Measurements from ENCODE around the gene NR6A1. TPM values are rescaled to one million over a fixed set of nuclear protein-coding genes. Genes with fewer than 3 reads are reported as not detected.

NR6A1 gene
- total RNA-seq, 4 donors from 2014 or later, result 9.7 to 14.6 (median 12.5) TPM

DNA sequence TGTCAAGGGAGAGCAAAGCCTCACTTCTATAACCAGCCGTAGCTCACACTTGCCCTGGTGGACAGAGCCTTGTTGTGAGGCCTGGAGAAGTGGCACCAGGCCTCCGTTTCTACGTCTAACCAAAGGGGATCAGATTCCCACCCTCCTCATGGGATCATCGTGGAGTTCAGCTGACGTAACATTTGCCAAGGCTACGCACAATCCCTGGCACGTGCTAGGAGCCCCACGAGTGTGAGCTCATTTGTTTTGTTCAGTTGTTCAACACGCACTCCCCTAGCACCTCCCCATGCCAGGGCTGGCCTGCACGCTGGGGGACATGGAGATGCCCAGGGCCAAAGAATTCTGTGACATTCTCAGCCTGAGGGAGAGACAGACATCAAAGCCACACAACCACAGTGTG, 297.8 kb downstream of the NR6A1 start:
- no peak for DNase-seq
- Histone ChIP-seq H3K9me3 (no peaks in the 10 kb centered on the region), H3K4me1 (peaks cover 0 to 11% (median 8%) of the 10 kb centered on the region in 4 donors), H3K4me3 (no peak overlapping the region), H3K27me3 (peaks cover 29% of the 10 kb centered on the region), H3K27ac (no peak overlapping the region), H3K36me3 (no peaks in the 10 kb centered on the region)
- in situ Hi-C loops (cut with MboI; ENCODE audit: low pct_ligation_motif_present in 1 of 4, low pct_unique_long_range_greater_than_20kb in 1 of 4, low sequenced_read_pairs in 3 of 4), result no loop called here
- WGBS, 2 donors (ENCODE audit: low coverage in 1 of 2), result 66 to 82% methylated on average over 5 to 10 of the region's 10 CpGs
- no peak for TF ChIP-seq EP300 (IDR thresholded peaks at IDR 0.05; ENCODE audit: low read depth)
- no peak for TF ChIP-seq POLR2AphosphoS5 (IDR thresholded peaks at IDR 0.05)
- TF ChIP-seq, protein P1, sequence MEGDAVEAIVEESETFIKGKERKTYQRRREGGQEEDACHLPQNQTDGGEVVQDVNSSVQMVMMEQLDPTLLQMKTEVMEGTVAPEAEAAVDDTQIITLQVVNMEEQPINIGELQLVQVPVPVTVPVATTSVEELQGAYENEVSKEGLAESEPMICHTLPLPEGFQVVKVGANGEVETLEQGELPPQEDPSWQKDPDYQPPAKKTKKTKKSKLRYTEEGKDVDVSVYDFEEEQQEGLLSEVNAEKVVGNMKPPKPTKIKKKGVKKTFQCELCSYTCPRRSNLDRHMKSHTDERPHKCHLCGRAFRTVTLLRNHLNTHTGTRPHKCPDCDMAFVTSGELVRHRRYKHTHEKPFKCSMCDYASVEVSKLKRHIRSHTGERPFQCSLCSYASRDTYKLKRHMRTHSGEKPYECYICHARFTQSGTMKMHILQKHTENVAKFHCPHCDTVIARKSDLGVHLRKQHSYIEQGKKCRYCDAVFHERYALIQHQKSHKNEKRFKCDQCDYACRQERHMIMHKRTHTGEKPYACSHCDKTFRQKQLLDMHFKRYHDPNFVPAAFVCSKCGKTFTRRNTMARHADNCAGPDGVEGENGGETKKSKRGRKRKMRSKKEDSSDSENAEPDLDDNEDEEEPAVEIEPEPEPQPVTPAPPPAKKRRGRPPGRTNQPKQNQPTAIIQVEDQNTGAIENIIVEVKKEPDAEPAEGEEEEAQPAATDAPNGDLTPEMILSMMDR (IDR thresholded peaks at IDR 0.05), result no peak
- no peak for TF ChIP-seq POLR2A (IDR thresholded peaks at IDR 0.05)
- intact Hi-C loops (cut with DNase I; ENCODE audit: low total_unique reads), result no loop called here

DNA sequence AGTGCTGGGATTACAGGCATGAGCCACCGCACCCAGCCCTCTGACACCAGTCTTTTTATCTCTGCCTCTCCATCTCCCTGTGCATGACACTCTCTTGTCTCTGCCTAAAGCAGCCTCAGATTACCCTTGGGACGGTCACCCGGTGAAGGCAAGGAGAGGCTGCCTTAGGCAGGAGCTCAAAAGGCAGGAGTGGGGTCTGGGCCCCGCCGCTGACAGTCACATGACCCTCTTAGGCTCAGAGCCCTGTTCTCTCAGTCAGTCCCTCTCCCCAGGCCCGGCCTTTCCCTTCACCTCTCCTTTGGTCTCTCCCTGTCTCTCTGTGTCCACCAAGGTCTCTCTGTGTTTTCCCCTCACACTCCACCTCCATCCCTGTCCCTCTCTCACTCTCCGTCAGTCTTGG, 298.3 kb downstream of the NR6A1 start:
- Histone ChIP-seq H3K4me1 (peaks cover 0 to 8% (median 5%) of the 10 kb centered on the region in 4 donors), H3K9me3 (no peaks in the 10 kb centered on the region), H3K27ac (no peak overlapping the region), H3K36me3 (no peaks in the 10 kb centered on the region), H3K27me3 (peaks cover 23% of the 10 kb centered on the region), H3K4me3 (no peak overlapping the region)
- 77% methylated on average over 7 of the region's 7 CpGs; no CpG with 5 or more reads in 1 of the 2 donors for WGBS, 2 donors (ENCODE audit: low coverage in 1 of 2)
- intact Hi-C loops (cut with DNase I; ENCODE audit: low total_unique reads), result no loop called here
- TF ChIP-seq, protein P1 (IDR thresholded peaks at IDR 0.05), result no peak
- no peak for DNase-seq
- in situ Hi-C loops (cut with MboI; ENCODE audit: low pct_ligation_motif_present in 1 of 4, low pct_unique_long_range_greater_than_20kb in 1 of 4, low sequenced_read_pairs in 3 of 4), result no loop called here

DNA sequence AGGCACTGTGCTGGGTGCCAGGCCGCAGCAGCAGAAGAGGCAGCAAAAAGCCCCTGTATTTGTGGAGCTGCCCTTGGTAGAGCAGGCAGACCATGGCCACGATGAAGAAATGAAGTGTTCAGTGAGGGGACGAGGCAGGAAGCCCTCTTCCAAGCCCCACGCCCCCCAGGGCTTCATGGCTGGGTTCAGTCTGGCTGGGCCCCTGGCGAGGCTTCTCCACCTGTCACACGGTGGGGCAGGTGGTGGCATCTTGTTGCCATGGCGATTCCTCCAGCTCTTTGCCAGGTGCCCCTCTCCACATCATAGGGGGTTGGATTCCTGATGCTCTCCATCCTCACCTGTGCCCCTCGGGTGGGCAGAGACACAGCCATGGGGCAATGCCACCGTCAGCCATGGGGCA, 299.4 kb downstream of the NR6A1 start:
- in situ Hi-C loops (cut with MboI; ENCODE audit: low pct_ligation_motif_present in 1 of 4, low pct_unique_long_range_greater_than_20kb in 1 of 4, low sequenced_read_pairs in 3 of 4), result no loop called here
- Histone ChIP-seq H3K27me3 (peaks cover 13% of the 10 kb centered on the region), H3K36me3 (no peaks in the 10 kb centered on the region), H3K27ac (no peak overlapping the region), H3K4me3 (no peak overlapping the region), H3K9me3 (no peaks in the 10 kb centered on the region), H3K4me1 (no peaks in the 10 kb centered on the region)
- 40 to 73% methylated on average over 1 to 9 of the region's 9 CpGs for WGBS, 2 donors (ENCODE audit: low coverage in 1 of 2)
- DNase-seq, result no peak
- TF ChIP-seq EP300 (IDR thresholded peaks at IDR 0.05; ENCODE audit: low read depth) (no peak), POLR2AphosphoS5 (IDR thresholded peaks at IDR 0.05) (no peak), POLR2A (IDR thresholded peaks at IDR 0.05) (no peak)
- TF ChIP-seq, protein P1 (IDR thresholded peaks at IDR 0.05), result no peak
- intact Hi-C loops (cut with DNase I; ENCODE audit: low total_unique reads), result no loop called here

DNA sequence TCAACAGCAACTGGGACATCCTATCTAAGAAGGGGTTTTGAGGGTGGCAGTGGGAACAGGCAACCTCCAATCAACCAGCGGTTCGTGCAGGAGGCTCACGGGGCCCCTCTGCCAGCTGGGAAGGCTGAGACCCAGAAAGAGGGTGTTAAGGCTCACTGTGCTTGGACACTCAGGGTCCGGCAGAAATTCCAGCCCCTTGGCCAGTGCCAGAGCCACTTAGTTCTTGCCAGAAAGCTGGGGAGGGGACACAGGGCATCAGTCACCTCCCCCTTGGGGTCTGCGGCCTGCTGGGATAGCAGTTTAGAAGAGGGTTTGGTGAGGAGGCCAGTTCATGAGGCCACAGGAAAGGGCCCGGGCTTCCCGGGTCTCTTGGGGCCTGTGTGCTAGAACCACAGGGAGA, 300.4 kb downstream of the NR6A1 start:
- intact Hi-C loops (cut with DNase I; ENCODE audit: low total_unique reads) (no loop called here), in situ Hi-C loops (cut with MboI; ENCODE audit: low pct_ligation_motif_present in 1 of 4, low pct_unique_long_range_greater_than_20kb in 1 of 4, low sequenced_read_pairs in 3 of 4) (no loop called here)
- Histone ChIP-seq H3K27ac (no peak overlapping the region), H3K27me3 (peaks cover 11% of the 10 kb centered on the region), H3K36me3 (no peaks in the 10 kb centered on the region), H3K9me3 (no peaks in the 10 kb centered on the region), H3K4me1 (no peaks in the 10 kb centered on the region), H3K4me3 (no peak overlapping the region)
- 93% methylated on average over 5 of the region's 7 CpGs; no CpG with 5 or more reads in 1 of the 2 donors for WGBS, 2 donors (ENCODE audit: low coverage in 1 of 2)
- TF ChIP-seq POLR2AphosphoS5 (IDR thresholded peaks at IDR 0.05), result no peak
- TF ChIP-seq POLR2A (IDR thresholded peaks at IDR 0.05), result no peak
- TF ChIP-seq, protein P1 (IDR thresholded peaks at IDR 0.05), result no peak
- TF ChIP-seq EP300 (IDR thresholded peaks at IDR 0.05; ENCODE audit: low read depth), result no peak
- no peak for DNase-seq
